Thyroid gland (tissue), 4 donors: ENCODE results near the gene KIAA1755. TPM values are rescaled to one million over a fixed set of nuclear protein-coding genes. Genes with fewer than 3 reads are reported as not detected.

Experiments used
- DNase-seq, 2 donors: peaks; one replicate each; pipeline ENCODE4 v3.0.0-alpha.2; 2019
- H3K27ac ChIP-seq, 3 donors: fragments of 200-600 bp; sonication (generic); 1 replicate in 2 of 3; 2 replicates in 1 of 3; pipeline ENCODE4 v1.5.1; 2016 to 2019; ENCODE audit warnings: mild to moderate bottlenecking in 1 of 3, moderate library complexity in 1 of 3
- H3K27me3 ChIP-seq: fragments of 200-600 bp; sonication (generic); one replicate; pipeline ENCODE4 v1.5.1; 2019
- H3K36me3 ChIP-seq, 2 donors: fragments of 200-600 bp; sonication (generic); one replicate each; pipeline ENCODE4 v1.5.1; 2016 to 2019
- H3K4me1 ChIP-seq, 2 donors: fragments of 200-600 bp; sonication (generic); one replicate each; pipeline ENCODE4 v1.5.1; 2017 to 2019
- H3K4me3 ChIP-seq, 3 donors: fragments of 200-600 bp; sonication (generic); replicated peaks in 1 of 3; 1 replicate in 2 of 3; 2 replicates in 1 of 3; pipeline ENCODE4 v1.5.1; 2016; ENCODE audit warnings: mild to moderate bottlenecking in 1 of 3
- H3K9me3 ChIP-seq: fragments of 200-600 bp; sonication (generic); one replicate; pipeline ENCODE4 v1.5.1; 2017
- POLR2A ChIP-seq, 2 donors: fragments of 450-650 bp; IDR thresholded peaks; one replicate each; pipeline ENCODE4 v1.6.1; 2017; ENCODE audit warnings: antibody characterized with exemption in 2 of 2, mild to moderate bottlenecking in 2 of 2, moderate library complexity in 1 of 2
- WGBS, 2 donors: methylation state at CpG; one replicate each; pipeline ENCODE4 v1.1.5; 2017; 5-methylcytosine and 5-hydroxymethylcytosine counted together
- intact Hi-C: fragments of 100-400 bp; cut with DNase I; formaldehyde crosslinking; loops from one replicate; pipeline ENCODE4 v1.15.1; 2023
- total RNA-seq, 4 donors: library from RNA; depleted of rRNA; stranded (reverse); fragments of >200 nt; gene quantifications; one replicate each; pipeline ENCODE4 v1.2.3, GENCODE V29; 2016
- TF ChIP-seq, protein P1 (sequence below), 6 experiments: fragments of 200-600 bp in 3 of 6; fragments of 450-650 bp in 3 of 6; sonication (generic) in 3 of 6; IDR thresholded peaks; one replicate each; pipeline ENCODE4 v1.5.1; 2016 to 2019; ENCODE audit warnings: antibody characterized with exemption in 6 of 6, mild to moderate bottlenecking in 2 of 6, inconsistent platforms in 1 of 6, moderate library complexity in 1 of 6

The KIAA1755 gene, protein sequence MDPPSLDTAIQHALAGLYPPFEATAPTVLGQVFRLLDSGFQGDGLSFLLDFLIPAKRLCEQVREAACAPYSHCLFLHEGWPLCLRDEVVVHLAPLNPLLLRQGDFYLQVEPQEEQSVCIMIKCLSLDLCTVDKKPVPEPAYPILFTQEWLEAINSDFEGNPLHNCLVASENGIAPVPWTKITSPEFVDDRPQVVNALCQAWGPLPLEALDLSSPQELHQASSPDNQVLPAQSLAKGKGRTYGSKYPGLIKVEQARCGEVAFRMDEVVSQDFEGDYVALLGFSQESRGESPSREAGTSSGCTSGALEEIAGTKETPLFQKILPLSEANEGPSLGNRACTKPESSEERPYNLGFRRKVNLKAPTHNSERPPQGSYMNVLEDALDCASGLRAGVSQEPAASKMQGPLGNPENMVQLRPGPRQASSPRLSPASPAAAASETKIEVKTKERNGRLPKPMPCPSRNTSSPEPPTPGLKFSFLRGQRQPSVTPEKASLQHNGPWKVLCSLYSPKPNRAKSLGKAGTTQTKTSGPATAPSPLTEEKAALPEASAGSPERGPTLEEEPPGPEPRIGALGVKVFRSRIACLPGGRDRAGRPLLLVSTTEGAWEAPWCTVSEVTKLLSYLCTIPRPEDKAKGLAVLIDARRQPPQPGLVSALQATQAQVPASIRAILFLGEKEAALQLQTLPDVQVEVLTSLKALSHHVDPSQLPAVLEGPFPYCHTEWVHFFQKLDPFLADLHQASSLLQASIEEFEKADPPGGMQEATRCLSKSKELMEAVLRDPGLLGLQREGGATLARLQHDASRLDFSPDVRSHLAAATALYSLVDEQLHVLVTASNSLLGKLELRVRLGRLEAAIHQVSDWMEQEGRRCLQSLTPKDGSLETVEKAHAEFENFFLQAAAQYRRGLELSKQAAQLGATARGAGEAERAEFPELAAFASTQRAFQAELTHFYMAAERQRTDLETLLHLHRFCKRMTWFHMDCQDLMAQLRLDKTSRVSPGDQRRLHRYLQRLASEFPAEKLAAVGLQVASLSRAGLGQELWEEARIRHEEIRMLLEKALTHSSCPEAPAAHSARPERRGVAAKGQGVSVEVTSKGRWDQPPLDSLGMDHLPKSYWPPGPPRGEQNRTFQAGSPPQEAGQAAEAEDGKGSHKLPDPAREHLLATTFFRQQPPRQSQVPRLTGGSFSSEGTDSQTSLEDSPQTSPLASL
- total RNA-seq: 1 to 10 TPM; 1.0 to 5.5 (median 1.7) TPM

DNA sequence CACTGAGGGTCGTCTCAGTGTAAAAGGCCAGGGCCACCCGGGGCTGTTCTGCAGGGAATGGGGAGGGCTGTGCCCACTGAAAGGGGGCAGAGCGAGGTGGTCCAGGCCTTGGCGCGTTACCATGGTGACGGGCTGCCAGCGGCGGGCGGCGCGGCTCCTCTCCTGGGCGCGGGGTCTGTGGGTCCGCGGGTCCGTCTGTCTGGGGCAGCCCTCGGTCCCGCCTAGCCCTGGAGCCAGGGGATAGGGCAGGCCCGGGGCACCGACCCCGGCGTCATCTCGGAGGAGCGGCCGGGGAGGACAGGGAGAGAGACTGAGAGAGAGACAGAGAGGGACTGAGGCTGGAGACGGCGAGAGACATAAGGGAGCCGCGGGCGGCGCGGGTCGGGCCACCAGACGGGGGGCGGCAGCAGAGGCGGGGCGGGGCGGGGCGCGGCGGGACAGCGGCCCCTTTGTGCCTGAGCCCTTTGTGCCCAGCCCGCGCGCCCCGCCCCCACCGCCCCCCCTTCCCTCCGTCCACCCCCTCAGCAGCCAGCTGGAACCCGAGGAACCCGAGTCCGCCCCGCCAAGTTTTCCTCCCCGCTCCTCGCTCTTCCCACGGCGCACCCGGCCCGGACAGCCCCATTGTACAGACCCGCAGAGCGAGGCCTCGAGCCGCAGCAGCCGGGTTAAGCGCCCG is at the start of gene KIAA1755:
TSS of gene KIAA1755 (minus strand) at position 358 of the 676 bp plus-strand sequence. CDS start at position 123, 235 bp downstream.
- no peak for DNase-seq
- 2 to 3% methylated on average over 37 to 41 of the region's 65 CpGs for WGBS, 2 donors
- Histone ChIP-seq H3K9me3 (no peaks in the 10 kb centered on the region), H3K36me3 (no peaks in the 10 kb centered on the region), H3K4me3 (peak within 1 kb of the TSS in 1 of 3 donors; percentile 16), H3K4me1 (peaks cover 0 to 11% of the 10 kb centered on the region in 2 donors), H3K27me3 (peaks cover 7% of the 10 kb centered on the region), H3K27ac (peak within 1 kb of the TSS in 2 of 3 donors; percentile 48 to 54)
- TF ChIP-seq, protein P1, sequence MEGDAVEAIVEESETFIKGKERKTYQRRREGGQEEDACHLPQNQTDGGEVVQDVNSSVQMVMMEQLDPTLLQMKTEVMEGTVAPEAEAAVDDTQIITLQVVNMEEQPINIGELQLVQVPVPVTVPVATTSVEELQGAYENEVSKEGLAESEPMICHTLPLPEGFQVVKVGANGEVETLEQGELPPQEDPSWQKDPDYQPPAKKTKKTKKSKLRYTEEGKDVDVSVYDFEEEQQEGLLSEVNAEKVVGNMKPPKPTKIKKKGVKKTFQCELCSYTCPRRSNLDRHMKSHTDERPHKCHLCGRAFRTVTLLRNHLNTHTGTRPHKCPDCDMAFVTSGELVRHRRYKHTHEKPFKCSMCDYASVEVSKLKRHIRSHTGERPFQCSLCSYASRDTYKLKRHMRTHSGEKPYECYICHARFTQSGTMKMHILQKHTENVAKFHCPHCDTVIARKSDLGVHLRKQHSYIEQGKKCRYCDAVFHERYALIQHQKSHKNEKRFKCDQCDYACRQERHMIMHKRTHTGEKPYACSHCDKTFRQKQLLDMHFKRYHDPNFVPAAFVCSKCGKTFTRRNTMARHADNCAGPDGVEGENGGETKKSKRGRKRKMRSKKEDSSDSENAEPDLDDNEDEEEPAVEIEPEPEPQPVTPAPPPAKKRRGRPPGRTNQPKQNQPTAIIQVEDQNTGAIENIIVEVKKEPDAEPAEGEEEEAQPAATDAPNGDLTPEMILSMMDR (IDR thresholded peaks at IDR 0.05): no peak
- no peak for TF ChIP-seq POLR2A (IDR thresholded peaks at IDR 0.05)
- intact Hi-C loops: no loop called here

DNA sequence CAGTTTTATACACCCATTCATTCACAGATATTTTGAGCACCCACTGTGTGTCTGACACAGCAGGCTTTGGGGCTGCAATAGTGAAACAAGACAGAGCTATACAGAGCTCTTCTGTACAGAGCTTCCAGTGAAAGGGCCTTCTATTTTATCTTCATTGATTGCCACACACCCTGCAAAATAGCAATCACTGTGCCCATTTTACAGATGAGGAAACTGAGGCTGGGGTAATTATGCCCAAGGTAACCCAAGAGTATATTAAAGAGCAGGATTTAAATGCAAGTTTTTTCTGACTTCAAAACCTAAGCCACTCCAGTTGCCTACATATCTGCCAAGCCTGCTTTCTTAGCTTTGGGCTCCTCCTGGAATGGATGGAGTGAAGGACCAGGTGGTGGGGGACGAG is 47.9 kb upstream of the KIAA1755 start:
- Histone ChIP-seq H3K36me3 (no peaks in the 10 kb centered on the region), H3K27ac (no peak overlapping the region), H3K27me3 (no peaks in the 10 kb centered on the region), H3K4me1 (no peaks in the 10 kb centered on the region), H3K9me3 (no peaks in the 10 kb centered on the region), H3K4me3 (no peak overlapping the region)
- DNase-seq: no peak
- 45 to 83% methylated on average over 1 of the region's 1 CpG for WGBS, 2 donors
- TF ChIP-seq, protein P1 (IDR thresholded peaks at IDR 0.05): no peak
- TF ChIP-seq POLR2A (IDR thresholded peaks at IDR 0.05): no peak
- intact Hi-C loops: no loop called here

DNA sequence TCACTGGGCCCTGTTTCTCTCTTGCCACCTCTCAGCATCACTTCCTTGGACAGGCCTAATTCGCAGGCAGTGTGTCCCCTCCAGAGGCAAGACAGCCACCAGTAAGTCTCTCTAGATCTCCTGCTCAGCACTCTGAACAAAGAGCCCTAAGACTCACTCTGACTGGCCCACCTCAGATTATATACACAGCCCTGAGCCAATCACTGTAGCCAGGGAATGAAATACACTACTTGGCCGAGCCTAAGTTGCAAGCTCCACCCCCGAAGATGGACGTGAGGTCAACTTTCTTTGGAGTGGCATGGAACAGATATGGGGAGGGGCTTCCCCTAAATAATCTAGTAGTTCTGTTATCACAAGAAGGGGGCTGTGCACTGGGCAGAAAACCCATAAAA is 47.5 kb upstream of the KIAA1755 start:
- H3K27ac ChIP-seq: no peak overlapping the region
- TF ChIP-seq, protein P1 (IDR thresholded peaks at IDR 0.05): no peak
- TF ChIP-seq POLR2A (IDR thresholded peaks at IDR 0.05): no peak
- WGBS, 2 donors: 61 to 75% methylated on average over 2 to 4 of the region's 4 CpGs
- no peak overlapping the region for H3K4me3 ChIP-seq
- H3K36me3 ChIP-seq: no peaks in the 10 kb centered on the region
- H3K4me1 ChIP-seq: no peaks in the 10 kb centered on the region
- no peak for DNase-seq
- no peaks in the 10 kb centered on the region for H3K27me3 ChIP-seq
- intact Hi-C loops: no loop called here
- no peaks in the 10 kb centered on the region for H3K9me3 ChIP-seq

DNA sequence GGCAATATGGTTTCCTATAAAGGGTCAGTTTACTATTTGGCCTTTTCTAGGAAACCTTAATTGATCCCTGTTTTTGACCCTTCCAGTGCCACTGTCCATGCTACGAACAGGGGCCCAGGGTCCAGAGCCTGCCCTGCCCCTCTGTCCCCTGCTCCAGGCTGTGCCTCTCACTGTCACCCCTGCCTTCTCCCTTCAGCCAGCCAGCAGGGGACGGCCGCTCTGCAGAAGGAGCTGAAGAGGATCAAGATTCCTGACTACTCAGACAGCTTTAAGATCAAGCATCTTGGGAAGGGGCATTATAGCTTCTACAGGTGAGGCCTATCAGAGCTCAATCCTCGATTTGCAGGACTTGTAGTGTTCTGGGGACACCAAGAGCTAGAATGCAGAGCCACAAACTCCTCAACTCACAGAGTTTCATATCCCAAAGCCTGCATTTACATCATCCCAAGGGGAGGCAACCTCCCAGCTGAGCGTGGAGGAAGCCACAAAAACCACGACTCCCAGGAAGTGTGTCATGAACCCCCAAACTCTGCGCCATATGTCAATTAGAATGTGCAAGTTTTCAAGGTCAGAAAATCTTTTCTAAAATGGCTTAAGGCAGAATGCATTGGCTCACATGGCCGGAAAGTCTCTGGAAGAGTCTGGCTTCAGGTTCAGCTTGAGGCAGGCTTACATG is 47.0 kb upstream of the KIAA1755 start:
- Histone ChIP-seq H3K4me3 (no peak overlapping the region), H3K9me3 (no peaks in the 10 kb centered on the region), H3K27ac (no peak overlapping the region), H3K4me1 (no peaks in the 10 kb centered on the region), H3K27me3 (peaks cover 4% of the 10 kb centered on the region), H3K36me3 (no peaks in the 10 kb centered on the region)
- no peak for TF ChIP-seq POLR2A (IDR thresholded peaks at IDR 0.05)
- TF ChIP-seq, protein P1 (IDR thresholded peaks at IDR 0.05): no peak
- intact Hi-C loops: no loop called here
- 77 to 81% methylated on average over 8 of the region's 8 CpGs for WGBS, 2 donors
- no peak for DNase-seq
